Measurements from ENCODE around the gene MEIS2. TPM values are rescaled to one million over a fixed set of nuclear protein-coding genes. Genes with fewer than 3 reads are reported as not detected.

Gene MEIS2
- total and polyA plus RNA-seq, 8 donors: 14.1 to 44.5 (median 36.3) TPM

- peak in 2 of 4 donors; percentile 37 to 56 for DNase-seq
Measured at GRCh38 chr15:36965570-36966342, 134.6 kb downstream of the MEIS2 start.

GRCh38 chr15:36964626-36965025 is 135.7 kb downstream of the MEIS2 start:
- TF ChIP-seq CTCF (IDR thresholded peaks at IDR 0.05): no peak
- H3K27ac ChIP-seq: no peak overlapping the region
- ATAC-seq: no peak
- no peaks in the 10 kb centered on the region for H3K36me3 ChIP-seq
- no peaks in the 10 kb centered on the region for H3K4me1 ChIP-seq
- H3K9me3 ChIP-seq: no peaks in the 10 kb centered on the region
- no peaks in the 10 kb centered on the region for H3K27me3 ChIP-seq
- no peak overlapping the region for H3K4me3 ChIP-seq
- intact Hi-C loops (cut with DNase I): no loop called here
- DNase-seq: no peak

More at GRCh38 chr15:36965570-36966342, 134.6 kb downstream of the MEIS2 start:
- no peak for ATAC-seq
- Histone ChIP-seq H3K4me3 (no peak overlapping the region), H3K9me3 (no peaks in the 10 kb centered on the region), H3K27ac (no peak overlapping the region), H3K27me3 (no peaks in the 10 kb centered on the region), H3K36me3 (no peaks in the 10 kb centered on the region), H3K4me1 (no peaks in the 10 kb centered on the region)
- intact Hi-C loops (cut with DNase I): no loop called here
- TF ChIP-seq CTCF (IDR thresholded peaks at IDR 0.05): no peak

GRCh38 chr15:36961956-36962355 is 138.4 kb downstream of the MEIS2 start:
- Histone ChIP-seq H3K27me3 (no peaks in the 10 kb centered on the region), H3K36me3 (no peaks in the 10 kb centered on the region), H3K27ac (no peak overlapping the region), H3K4me3 (no peak overlapping the region), H3K4me1 (no peaks in the 10 kb centered on the region), H3K9me3 (no peaks in the 10 kb centered on the region)
- TF ChIP-seq CTCF (IDR thresholded peaks at IDR 0.05): no peak
- ATAC-seq (no peak), DNase-seq (no peak)
- intact Hi-C loops (cut with DNase I): no loop called here

GRCh38 chr15:36960947-36961227 is 139.5 kb downstream of the MEIS2 start:
- intact Hi-C loops (cut with DNase I): no loop called here
- Histone ChIP-seq H3K27ac (no peak overlapping the region), H3K36me3 (no peaks in the 10 kb centered on the region), H3K9me3 (no peaks in the 10 kb centered on the region), H3K27me3 (no peaks in the 10 kb centered on the region), H3K4me3 (no peak overlapping the region), H3K4me1 (no peaks in the 10 kb centered on the region)
- no peak for TF ChIP-seq CTCF (IDR thresholded peaks at IDR 0.05)
- DNase-seq: no peak
- no peak for ATAC-seq

DNA sequence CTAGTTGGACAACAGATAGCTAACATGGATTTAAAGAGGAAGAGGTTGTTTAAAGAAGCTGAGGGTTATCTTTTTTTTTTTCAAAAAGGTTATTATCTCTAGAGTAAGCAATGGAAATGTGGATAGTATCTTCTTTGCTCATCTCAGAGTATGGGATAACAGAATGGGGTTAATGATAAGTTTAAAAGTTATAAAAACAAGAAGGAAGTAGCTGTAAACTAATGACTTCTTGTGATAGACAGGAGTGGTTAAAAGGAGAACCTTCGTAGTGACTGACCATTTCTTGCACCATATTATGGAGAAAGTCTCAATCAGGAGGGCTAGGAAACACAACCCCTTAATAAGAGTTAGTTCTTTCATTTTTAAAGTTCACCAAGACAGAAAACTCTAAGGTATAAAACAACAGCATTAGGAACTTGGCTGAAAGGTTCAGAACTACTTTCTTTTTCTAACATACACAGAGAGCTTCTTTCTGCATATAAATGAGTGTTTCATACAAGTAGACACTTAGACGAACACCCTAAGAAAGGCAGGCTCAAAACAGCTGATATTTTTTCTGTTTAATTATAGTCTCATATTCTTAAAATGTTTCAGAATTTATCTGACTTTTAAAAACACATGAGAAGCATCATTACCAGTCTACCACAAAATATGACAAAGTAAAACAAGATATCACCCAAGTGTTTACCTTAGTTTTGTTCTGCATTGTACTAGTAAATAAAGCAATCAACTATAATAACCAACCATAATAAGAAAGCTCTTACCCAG is 140.0 kb downstream of the MEIS2 start:
- intact Hi-C loops (cut with DNase I): no loop called here
- no peak for TF ChIP-seq CTCF (IDR thresholded peaks at IDR 0.05)
- ATAC-seq (no peak), DNase-seq (no peak)
- no peaks in the 10 kb centered on the region for H3K4me1 ChIP-seq
- H3K27ac ChIP-seq: no peak overlapping the region
- no peaks in the 10 kb centered on the region for H3K9me3 ChIP-seq
- no peaks in the 10 kb centered on the region for H3K27me3 ChIP-seq
- H3K36me3 ChIP-seq: no peaks in the 10 kb centered on the region
- no peak overlapping the region for H3K4me3 ChIP-seq
